Activated T-helper 17 cell treated with anti-CD3 and anti-CD28 coated beads, Interleukin-2, amount 50 U/mL, for 72 hours (primary cell): Measurements from ENCODE around the gene HTT. TPM values are rescaled to one million over a fixed set of nuclear protein-coding genes. Genes with fewer than 3 reads are reported as not detected.

Experiments used
- ATAC-seq: fragments of 150-1000 bp; cut with Tn5 transposase; replicated peaks from 2 replicates; pipeline ENCODE4 v1.10.0; 2021; ENCODE audit warnings: mild to moderate bottlenecking, moderate library complexity
- H3K27ac Mint-ChIP-seq: one replicate; pipeline ENCODE4 v1.8.0; 2022; ENCODE audit warnings: mixed read lengths
- H3K27me3 Mint-ChIP-seq: one replicate; pipeline ENCODE4 v1.8.0; 2022; ENCODE audit warnings: mixed read lengths
- H3K36me3 Mint-ChIP-seq: one replicate; pipeline ENCODE4 v1.8.0; 2022; ENCODE audit warnings: low read depth, mild to moderate bottlenecking, mixed read lengths
- H3K4me1 Mint-ChIP-seq: one replicate; pipeline ENCODE4 v1.8.0; 2022; ENCODE audit warnings: mixed read lengths
- H3K4me3 Mint-ChIP-seq: one replicate; pipeline ENCODE4 v1.8.0; 2022; ENCODE audit warnings: mild to moderate bottlenecking, mixed read lengths
- H3K9me3 Mint-ChIP-seq: one replicate; pipeline ENCODE4 v1.8.0; 2022; ENCODE audit warnings: mixed read lengths
- total RNA-seq, 2 donors: library from RNA; stranded (reverse); gene quantifications; one replicate each; pipeline ENCODE4 v1.2.3, GENCODE V29; 2022

HTT gene
- total RNA-seq, 2 donors from 2014 or later: 58.2 to 63.4 TPM

- Mint-ChIP-seq H3K9me3 (no peaks in the 10 kb centered on the region), H3K27ac (no peak overlapping the region), H3K27me3 (no peaks in the 10 kb centered on the region), H3K36me3 (peaks cover 8% of the 10 kb centered on the region), H3K4me3 (no peak overlapping the region), H3K4me1 (peaks cover 7% of the 10 kb centered on the region)
- no peak for ATAC-seq
These were observed 170.3 kb downstream of the HTT start for GRCh38 chr4:3244747-3245146.

- no peak for ATAC-seq
- Mint-ChIP-seq H3K9me3 (no peaks in the 10 kb centered on the region), H3K36me3 (peaks cover 5% of the 10 kb centered on the region), H3K4me1 (peaks cover 7% of the 10 kb centered on the region), H3K27me3 (no peaks in the 10 kb centered on the region), H3K4me3 (no peak overlapping the region), H3K27ac (no peak overlapping the region)
These were observed 171.2 kb downstream of the HTT start for GRCh38 chr4:3245676-3246075.

GRCh38 chr4:3246458-3247398 is 172.2 kb downstream of the HTT start:
- H3K27me3 Mint-ChIP-seq: no peaks in the 10 kb centered on the region
- H3K27ac Mint-ChIP-seq: no peak overlapping the region
- no peaks in the 10 kb centered on the region for H3K36me3 Mint-ChIP-seq
- peaks cover 7% of the 10 kb centered on the region for H3K4me1 Mint-ChIP-seq
- no peaks in the 10 kb centered on the region for H3K9me3 Mint-ChIP-seq
- no peak for ATAC-seq
- H3K4me3 Mint-ChIP-seq: no peak overlapping the region

- ATAC-seq: no peak
- no peaks in the 10 kb centered on the region for H3K36me3 Mint-ChIP-seq
- no peaks in the 10 kb centered on the region for H3K9me3 Mint-ChIP-seq
These were observed 173.1 kb downstream of the HTT start for GRCh38 chr4:3247399-3248177.

GRCh38 chr4:3248178-3248480 is 173.6 kb downstream of the HTT start:
- Mint-ChIP-seq H3K36me3 (no peaks in the 10 kb centered on the region), H3K4me3 (no peak overlapping the region), H3K27me3 (no peaks in the 10 kb centered on the region), H3K9me3 (no peaks in the 10 kb centered on the region), H3K4me1 (peaks cover 1% of the 10 kb centered on the region), H3K27ac (no peak overlapping the region)
- ATAC-seq: no peak

More at GRCh38 chr4:3247399-3248177, 173.1 kb downstream of the HTT start:
- no peak overlapping the region for H3K27ac Mint-ChIP-seq
- H3K4me1 Mint-ChIP-seq: peaks cover 7% of the 10 kb centered on the region
- H3K4me3 Mint-ChIP-seq: no peak overlapping the region
- no peaks in the 10 kb centered on the region for H3K27me3 Mint-ChIP-seq

- H3K27ac Mint-ChIP-seq: no peak within 1 kb of the TSS
- H3K4me1 Mint-ChIP-seq: no peaks in the 10 kb centered on the region
- no peaks in the 10 kb centered on the region for H3K36me3 Mint-ChIP-seq
- no peak within 1 kb of the TSS for H3K4me3 Mint-ChIP-seq
- no peaks in the 10 kb centered on the region for H3K27me3 Mint-ChIP-seq
- H3K9me3 Mint-ChIP-seq: no peaks in the 10 kb centered on the region
- ATAC-seq: no peak
These were observed 174.6 kb downstream of the HTT start, which contains the start of gene MSANTD1 for GRCh38 chr4:3248811-3249661. TSS of gene MSANTD1 (plus strand) at chr4:3249159. CDS start at chr4:3249223, 64 bp downstream.

- Mint-ChIP-seq H3K4me3 (no peak overlapping the region), H3K36me3 (no peaks in the 10 kb centered on the region), H3K27me3 (no peaks in the 10 kb centered on the region), H3K9me3 (no peaks in the 10 kb centered on the region), H3K4me1 (no peaks in the 10 kb centered on the region), H3K27ac (no peak overlapping the region)
- no peak for ATAC-seq
These were observed 175.4 kb downstream of the HTT start for GRCh38 chr4:3249711-3250437.

GRCh38 chr4:3250438-3250955 is 176.0 kb downstream of the HTT start:
- no peaks in the 10 kb centered on the region for H3K36me3 Mint-ChIP-seq
- ATAC-seq: no peak
- no peak overlapping the region for H3K27ac Mint-ChIP-seq
- H3K9me3 Mint-ChIP-seq: no peaks in the 10 kb centered on the region
- H3K4me3 Mint-ChIP-seq: no peak overlapping the region
- no peaks in the 10 kb centered on the region for H3K4me1 Mint-ChIP-seq
- no peaks in the 10 kb centered on the region for H3K27me3 Mint-ChIP-seq

- H3K27me3 Mint-ChIP-seq: no peaks in the 10 kb centered on the region
- H3K4me3 Mint-ChIP-seq: no peak overlapping the region
- H3K4me1 Mint-ChIP-seq: no peaks in the 10 kb centered on the region
- no peaks in the 10 kb centered on the region for H3K36me3 Mint-ChIP-seq
- no peaks in the 10 kb centered on the region for H3K9me3 Mint-ChIP-seq
- ATAC-seq: peak; percentile 78
- no peak overlapping the region for H3K27ac Mint-ChIP-seq
These were observed 176.6 kb downstream of the HTT start for GRCh38 chr4:3250956-3251690.

GRCh38 chr4:3251691-3252479 is 177.4 kb downstream of the HTT start:
- no peaks in the 10 kb centered on the region for H3K9me3 Mint-ChIP-seq
- no peaks in the 10 kb centered on the region for H3K36me3 Mint-ChIP-seq
- no peaks in the 10 kb centered on the region for H3K27me3 Mint-ChIP-seq
- H3K27ac Mint-ChIP-seq: no peak overlapping the region
- H3K4me3 Mint-ChIP-seq: no peak overlapping the region
- H3K4me1 Mint-ChIP-seq: no peaks in the 10 kb centered on the region
- peak; percentile 13 for ATAC-seq

- H3K4me1 Mint-ChIP-seq: no peaks in the 10 kb centered on the region
- H3K27ac Mint-ChIP-seq: no peak overlapping the region
- ATAC-seq: no peak
- no peaks in the 10 kb centered on the region for H3K9me3 Mint-ChIP-seq
- no peak overlapping the region for H3K4me3 Mint-ChIP-seq
- no peaks in the 10 kb centered on the region for H3K36me3 Mint-ChIP-seq
- H3K27me3 Mint-ChIP-seq: no peaks in the 10 kb centered on the region
These were observed 178.0 kb downstream of the HTT start for GRCh38 chr4:3252480-3252828.

- Mint-ChIP-seq H3K27ac (no peak overlapping the region), H3K9me3 (no peaks in the 10 kb centered on the region), H3K36me3 (no peaks in the 10 kb centered on the region), H3K4me3 (no peak overlapping the region), H3K4me1 (no peaks in the 10 kb centered on the region), H3K27me3 (no peaks in the 10 kb centered on the region)
- ATAC-seq: no peak
These were observed 178.6 kb downstream of the HTT start for GRCh38 chr4:3252831-3253641.
